Measurements from ENCODE around the gene TOPORS. TPM values are rescaled to one million over a fixed set of nuclear protein-coding genes. Genes with fewer than 3 reads are reported as not detected.

The TOPORS gene
- total and polyA plus RNA-seq, 2 donors from 2014 or later, result 8.1 to 15.6 TPM

DNA sequence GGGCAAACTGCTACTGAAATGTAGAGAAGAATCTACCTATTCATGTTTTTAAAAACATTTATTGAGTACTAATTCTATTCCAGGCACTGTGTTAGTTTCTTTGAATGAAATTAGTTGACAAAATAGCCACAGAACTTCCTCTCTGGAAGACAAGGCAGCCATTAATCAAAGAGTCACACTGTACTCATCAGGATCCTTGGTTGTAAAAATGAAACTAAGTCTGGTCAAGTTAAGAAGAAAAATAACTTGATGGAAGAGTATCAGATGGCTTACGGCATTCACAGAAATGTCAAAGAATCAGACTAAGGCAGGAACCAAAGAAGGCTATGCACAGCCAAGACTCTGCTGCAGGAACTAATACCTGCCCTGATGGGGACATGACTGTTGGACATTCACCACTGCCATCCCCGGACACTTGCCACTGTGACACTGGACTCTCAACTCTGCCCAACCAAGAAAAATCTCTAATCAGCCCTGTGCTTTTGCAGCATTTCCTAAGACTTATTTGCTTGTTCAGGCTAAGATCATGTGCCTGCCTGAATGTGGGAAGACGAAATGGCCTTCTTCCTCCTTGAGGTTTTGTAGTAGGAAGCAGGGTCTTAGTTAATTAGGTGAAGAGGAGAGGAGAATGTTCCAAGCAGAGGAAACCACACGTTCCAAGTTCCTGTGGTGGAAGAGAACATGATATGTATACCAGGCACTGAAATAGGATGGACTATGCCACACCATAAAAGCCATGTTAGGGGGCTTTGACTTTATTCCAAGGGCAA is 43.9 kb upstream of the TOPORS start:
- Histone ChIP-seq H3K4me3 (ENCODE audit: low read length in 3 of 3) (no peak overlapping the region), H3K27ac (ENCODE audit: low read depth in 2 of 2, low read length in 2 of 2) (no peak overlapping the region), H3K27me3 (ENCODE audit: control insufficient read depth, insufficient read depth, low read length) (no peaks in the 10 kb centered on the region), H3K4me1 (ENCODE audit: control insufficient read depth in 2 of 3, insufficient read depth in 2 of 3, low read depth in 1 of 3, low read length in 3 of 3) (no peaks in the 10 kb centered on the region), H3K9ac (ENCODE audit: low read length in 3 of 3) (no peak overlapping the region), H3K9me3 (ENCODE audit: control insufficient read depth in 2 of 3, insufficient read depth in 1 of 3, low read length in 3 of 3) (peaks cover 0 to 2% (median 0%) of the 10 kb centered on the region in 3 donors), H3K36me3 (ENCODE audit: control insufficient read depth in 2 of 3, insufficient read depth in 3 of 3, low read length in 3 of 3) (no peaks in the 10 kb centered on the region)
- FAIRE-seq (no peak), DNase-seq (no peak)
- TF ChIP-seq, protein P1, sequence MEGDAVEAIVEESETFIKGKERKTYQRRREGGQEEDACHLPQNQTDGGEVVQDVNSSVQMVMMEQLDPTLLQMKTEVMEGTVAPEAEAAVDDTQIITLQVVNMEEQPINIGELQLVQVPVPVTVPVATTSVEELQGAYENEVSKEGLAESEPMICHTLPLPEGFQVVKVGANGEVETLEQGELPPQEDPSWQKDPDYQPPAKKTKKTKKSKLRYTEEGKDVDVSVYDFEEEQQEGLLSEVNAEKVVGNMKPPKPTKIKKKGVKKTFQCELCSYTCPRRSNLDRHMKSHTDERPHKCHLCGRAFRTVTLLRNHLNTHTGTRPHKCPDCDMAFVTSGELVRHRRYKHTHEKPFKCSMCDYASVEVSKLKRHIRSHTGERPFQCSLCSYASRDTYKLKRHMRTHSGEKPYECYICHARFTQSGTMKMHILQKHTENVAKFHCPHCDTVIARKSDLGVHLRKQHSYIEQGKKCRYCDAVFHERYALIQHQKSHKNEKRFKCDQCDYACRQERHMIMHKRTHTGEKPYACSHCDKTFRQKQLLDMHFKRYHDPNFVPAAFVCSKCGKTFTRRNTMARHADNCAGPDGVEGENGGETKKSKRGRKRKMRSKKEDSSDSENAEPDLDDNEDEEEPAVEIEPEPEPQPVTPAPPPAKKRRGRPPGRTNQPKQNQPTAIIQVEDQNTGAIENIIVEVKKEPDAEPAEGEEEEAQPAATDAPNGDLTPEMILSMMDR (IDR thresholded peaks at IDR 0.05; ENCODE audit: borderline replicate concordance, extremely low read depth, insufficient read depth), result no peak
- intact Hi-C loops (cut with DNase I), result no loop called here

DNA sequence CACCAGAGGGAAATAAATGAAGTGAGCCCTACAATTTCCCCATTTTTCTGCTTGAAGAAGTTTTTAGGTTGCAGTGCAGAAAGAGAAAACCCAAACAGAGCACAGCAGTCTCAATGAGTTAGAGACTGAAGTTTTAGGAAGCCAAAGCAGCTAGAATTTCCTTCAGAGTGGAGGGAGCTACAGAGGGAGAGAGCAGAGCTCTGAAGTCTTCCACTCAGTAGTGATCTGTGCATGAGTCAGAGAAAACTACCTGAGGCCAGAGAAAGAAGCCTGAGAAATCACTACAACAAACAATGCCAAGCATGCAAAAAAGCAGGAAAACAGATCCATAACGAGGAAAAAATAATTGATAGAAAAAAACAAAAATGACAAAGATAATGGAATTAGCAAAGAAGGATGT is 38.5 kb upstream of the TOPORS start:
- DNase-seq (no peak), FAIRE-seq (no peak)
- intact Hi-C loops (cut with DNase I), result no loop called here
- no peaks in the 10 kb centered on the region for H3K4me1 ChIP-seq (ENCODE audit: control insufficient read depth in 2 of 3, insufficient read depth in 2 of 3, low read depth in 1 of 3, low read length in 3 of 3)
- H3K36me3 ChIP-seq (ENCODE audit: control insufficient read depth in 2 of 3, insufficient read depth in 3 of 3, low read length in 3 of 3), result no peaks in the 10 kb centered on the region
- H3K4me3 ChIP-seq (ENCODE audit: low read length in 3 of 3), result no peak overlapping the region
- TF ChIP-seq, protein P1 (IDR thresholded peaks at IDR 0.05; ENCODE audit: borderline replicate concordance, extremely low read depth, insufficient read depth), result no peak
- no peak overlapping the region for H3K9ac ChIP-seq (ENCODE audit: low read length in 3 of 3)
- H3K27me3 ChIP-seq (ENCODE audit: control insufficient read depth, insufficient read depth, low read length), result no peaks in the 10 kb centered on the region
- H3K27ac ChIP-seq (ENCODE audit: low read depth in 2 of 2, low read length in 2 of 2), result no peak overlapping the region
- no peaks in the 10 kb centered on the region for H3K9me3 ChIP-seq (ENCODE audit: control insufficient read depth in 2 of 3, insufficient read depth in 1 of 3, low read length in 3 of 3)

DNA sequence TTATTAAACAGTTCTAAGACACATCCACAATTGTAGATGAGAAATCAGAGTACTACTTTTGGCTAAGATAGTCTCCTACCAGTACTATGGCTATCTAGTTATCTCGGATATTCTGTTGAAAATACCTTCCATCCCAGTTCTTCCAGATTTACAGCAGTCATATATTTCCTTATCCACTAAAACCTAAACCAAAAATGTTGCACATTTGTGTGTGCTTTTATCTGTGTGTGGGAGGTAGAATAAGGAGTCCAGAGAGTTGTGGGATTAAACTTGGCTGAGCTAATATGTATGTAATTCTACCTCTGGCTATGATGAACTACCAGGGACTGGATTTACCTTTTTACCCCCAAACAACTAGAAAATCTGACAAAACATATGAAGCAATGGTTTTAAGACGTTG is 38.1 kb upstream of the TOPORS start:
- no peaks in the 10 kb centered on the region for H3K9me3 ChIP-seq (ENCODE audit: control insufficient read depth in 2 of 3, insufficient read depth in 1 of 3, low read length in 3 of 3)
- intact Hi-C loops (cut with DNase I), result no loop called here
- H3K27me3 ChIP-seq (ENCODE audit: control insufficient read depth, insufficient read depth, low read length), result no peaks in the 10 kb centered on the region
- no peak overlapping the region for H3K4me3 ChIP-seq (ENCODE audit: low read length in 3 of 3)
- DNase-seq, result no peak
- no peak for FAIRE-seq
- TF ChIP-seq, protein P1 (IDR thresholded peaks at IDR 0.05; ENCODE audit: borderline replicate concordance, extremely low read depth, insufficient read depth), result no peak
- no peaks in the 10 kb centered on the region for H3K36me3 ChIP-seq (ENCODE audit: control insufficient read depth in 2 of 3, insufficient read depth in 3 of 3, low read length in 3 of 3)
- H3K4me1 ChIP-seq (ENCODE audit: control insufficient read depth in 2 of 3, insufficient read depth in 2 of 3, low read depth in 1 of 3, low read length in 3 of 3), result no peaks in the 10 kb centered on the region
- no peak overlapping the region for H3K9ac ChIP-seq (ENCODE audit: low read length in 3 of 3)
- H3K27ac ChIP-seq (ENCODE audit: low read depth in 2 of 2, low read length in 2 of 2), result no peak overlapping the region

Measured in kidney (tissue), 14 donors.